ENCODE measurements around the gene RGS3.
A peak's percentile ranks its signal among the peaks of the same experiment; 100 is the strongest.
"Not testable (repeated sequence)": the region's sequence is repeated elsewhere in the genome, so short reads cannot be mapped to it uniquely, and the experiment has no call there.

RGS3 gene

DNA sequence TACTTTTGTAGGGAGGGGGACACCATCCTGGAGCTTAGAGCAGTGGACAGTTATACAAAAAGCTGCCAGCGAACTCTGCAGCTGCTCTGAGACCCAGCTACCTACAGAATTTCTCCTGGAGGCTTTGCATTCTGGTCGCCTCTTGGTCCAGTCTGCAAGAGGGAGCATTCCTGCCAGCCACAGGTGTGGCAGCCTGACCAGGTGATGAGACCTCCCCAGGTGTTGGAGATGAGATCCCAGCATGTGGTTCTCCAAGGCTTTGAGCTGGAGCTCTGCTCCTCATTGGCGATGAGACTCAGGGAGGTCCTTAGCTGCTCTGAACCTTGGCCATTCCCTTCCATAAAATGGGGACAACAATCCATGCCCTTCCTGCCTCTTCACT is 69.3 kb downstream of the RGS3 start:
- no peak for DNase-seq

DNA sequence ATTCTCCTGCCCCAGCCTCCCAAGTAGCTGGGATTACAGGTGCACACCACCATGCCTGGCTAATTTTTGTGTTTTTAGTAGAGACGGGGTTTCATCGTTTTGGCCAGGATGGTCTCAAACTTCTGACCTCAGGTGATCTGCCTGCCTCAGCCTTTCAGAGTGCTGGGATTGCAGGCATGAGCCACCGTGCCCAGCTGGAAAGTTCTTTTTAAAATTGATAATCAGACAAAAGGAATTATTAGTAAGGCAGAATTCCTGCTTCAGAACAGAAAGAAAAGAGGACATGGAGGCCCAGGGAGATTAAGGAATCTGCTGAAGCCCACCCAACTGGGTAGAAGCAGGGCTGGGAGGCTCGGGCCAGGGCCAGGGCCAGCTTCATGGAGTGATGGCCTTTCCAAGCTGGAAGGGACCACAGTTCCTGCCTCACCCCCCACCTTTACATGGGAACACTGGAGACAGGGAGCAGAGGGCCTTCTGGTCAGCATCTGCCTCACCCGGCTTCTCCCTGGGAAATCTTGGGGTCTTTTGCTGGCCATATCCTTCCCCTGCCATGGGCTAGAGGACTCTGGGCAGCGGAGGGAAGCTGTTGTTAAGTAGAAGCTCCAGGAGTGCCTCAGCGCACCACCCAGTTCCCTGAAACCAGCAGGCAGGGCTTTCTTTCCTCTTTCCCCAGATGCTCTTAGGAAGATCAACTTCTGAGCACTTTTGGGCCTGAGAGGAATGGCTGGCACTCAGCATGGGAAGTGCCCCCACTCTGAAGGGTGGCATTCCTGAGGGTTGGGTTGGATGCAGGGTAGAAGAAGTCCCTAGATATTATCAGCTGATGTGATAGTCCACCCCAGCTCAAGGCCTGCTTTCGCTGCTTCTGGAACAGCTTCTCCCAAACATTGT is 70.1 kb downstream of the RGS3 start:
- DNase-seq: no peak

- DNase-seq: no peak
These were observed 72.2 kb downstream of the RGS3 start for GRCh38 chr9:113535756-113536155.

DNA sequence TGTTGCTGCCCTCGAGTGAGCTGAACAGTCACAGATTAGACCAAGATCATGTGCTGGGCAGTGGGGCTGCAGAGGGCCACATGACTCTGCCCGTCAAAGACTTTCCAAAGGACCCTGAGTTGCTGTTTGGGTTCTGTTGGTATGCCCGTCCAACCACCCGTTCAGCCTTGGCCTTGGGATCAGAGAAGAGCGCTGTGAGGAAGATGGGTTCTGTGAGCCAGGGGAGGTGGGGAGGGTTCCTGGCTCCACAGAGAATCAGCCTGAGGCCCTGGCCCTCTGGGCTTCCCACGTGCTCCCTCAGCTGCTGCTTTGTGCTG is 72.6 kb downstream of the RGS3 start:
- DNase-seq: no peak

GRCh38 chr9:113536483-113537228 is 73.1 kb downstream of the RGS3 start:
- no peak for DNase-seq

DNA sequence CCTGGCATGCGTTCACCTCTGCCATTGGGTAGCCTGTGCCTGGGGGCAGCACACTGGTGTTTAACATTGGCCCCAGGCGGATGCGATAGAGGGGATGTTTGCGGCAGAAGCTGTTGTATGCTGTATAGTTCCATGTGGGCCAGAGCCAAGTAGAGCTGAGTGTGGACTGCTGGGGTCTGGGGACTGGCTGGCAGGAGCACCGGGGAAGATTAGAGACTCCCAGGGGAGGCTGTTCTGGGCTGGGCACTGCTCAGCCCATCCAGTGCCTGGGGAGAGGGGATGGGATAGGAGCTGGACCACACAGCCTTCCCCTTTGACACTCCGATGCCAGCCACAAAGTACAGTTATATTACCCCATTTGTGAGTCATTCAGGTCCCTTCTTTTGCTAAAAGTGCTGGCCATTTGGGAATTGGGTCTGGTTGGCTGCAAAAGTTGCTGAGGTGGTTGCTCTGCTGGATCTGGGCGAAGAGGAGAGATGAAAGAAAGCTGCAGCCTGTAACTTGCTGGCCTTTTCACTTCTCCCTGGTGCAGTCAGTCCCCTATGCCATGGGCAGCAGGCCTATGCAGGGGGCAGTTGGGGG is 73.8 kb downstream of the RGS3 start:
- DNase-seq: no peak

DNA sequence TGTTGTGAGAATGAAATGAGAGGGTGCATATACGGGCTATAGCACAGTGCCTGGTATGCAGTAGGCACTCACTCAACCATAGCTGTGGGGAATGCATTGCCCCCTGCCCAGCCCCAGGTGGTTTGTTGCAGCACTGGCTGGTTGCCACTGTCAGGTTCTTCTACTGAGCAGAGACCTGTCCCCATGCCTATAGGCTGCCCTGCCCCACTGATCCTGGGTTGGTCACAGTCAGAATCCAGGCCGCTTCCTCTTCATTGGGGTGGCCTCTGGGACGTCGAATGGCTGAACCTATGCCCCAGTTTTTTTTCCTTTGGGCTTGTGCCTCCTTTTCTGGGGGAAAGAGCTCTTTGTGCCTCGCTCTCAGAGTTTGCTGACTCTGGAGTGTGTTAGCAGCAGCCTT is 74.6 kb downstream of the RGS3 start:
- no peak for DNase-seq

- no peak for DNase-seq
These were observed 75.3 kb downstream of the RGS3 start for GRCh38 chr9:113538701-113539430.

GRCh38 chr9:113540466-113540865 is 76.9 kb downstream of the RGS3 start:
- DNase-seq: no peak

DNA sequence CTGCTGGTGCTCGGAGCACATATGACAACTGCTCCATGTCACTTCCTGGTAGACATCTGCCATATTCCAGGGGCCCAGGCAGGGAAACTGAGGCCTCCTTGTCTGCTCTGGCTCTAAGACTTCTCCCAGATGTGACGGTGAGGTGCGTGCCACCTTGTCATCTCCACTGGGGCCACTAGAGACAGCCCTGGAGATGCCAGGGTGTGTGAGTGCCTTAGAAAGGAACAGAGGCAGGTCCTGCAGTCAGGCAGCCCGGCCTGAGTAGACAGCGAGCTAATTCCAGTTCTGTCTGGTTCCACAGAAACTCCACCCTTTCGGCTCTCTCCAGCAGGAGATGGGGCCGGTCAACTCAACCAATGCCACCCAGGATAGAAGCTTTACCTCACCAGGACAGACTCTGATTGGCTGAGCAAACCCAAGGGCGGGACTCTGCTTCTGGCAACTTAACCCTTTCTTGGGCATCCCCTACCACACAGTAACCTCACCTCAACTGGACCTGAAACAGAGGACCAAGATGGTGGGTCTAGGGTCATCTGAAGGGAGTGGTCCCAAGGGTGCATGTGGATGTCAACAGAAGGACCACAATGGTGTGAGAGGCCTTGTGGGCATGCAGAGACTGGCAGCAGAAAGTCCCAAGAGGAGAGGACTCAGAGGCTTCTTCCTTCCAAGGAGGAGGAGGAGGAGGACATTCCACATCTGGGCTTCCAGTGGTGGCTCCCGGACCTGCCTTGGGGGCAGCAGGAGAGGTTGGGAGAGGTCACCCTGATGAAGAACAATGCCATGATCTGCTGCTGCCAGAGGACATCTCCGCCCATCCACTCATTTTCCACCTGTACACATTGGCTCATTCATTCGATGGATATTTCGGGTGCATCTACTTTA is 77.7 kb downstream of the RGS3 start:
- no peak for DNase-seq

- no peak for DNase-seq
These were observed 78.5 kb downstream of the RGS3 start for GRCh38 chr9:113542006-113542405.

DNA sequence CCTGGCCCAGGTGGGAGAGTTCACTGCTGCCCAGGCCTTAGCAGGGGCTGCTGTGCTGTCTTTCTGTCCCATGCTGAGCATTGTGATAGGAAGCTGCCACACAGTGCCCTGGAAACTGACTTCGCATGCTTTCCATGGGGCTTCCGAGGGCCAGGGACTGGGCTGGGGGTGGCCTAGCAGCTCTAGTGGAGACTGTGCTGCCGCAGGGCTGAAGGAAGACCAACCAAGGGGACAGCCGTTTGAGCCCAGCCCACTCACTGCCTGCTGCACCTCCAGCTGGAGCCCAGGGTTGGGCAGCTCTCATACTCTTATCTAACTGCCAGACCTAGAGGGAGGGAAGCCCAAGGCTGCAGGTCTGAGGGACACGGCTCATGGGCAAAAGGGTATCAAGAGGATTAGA is 79.2 kb downstream of the RGS3 start:
- no peak for DNase-seq

GRCh38 chr9:113543296-113543981 is 79.9 kb downstream of the RGS3 start:
- DNase-seq: no peak

- DNase-seq: no peak
These were observed 80.4 kb downstream of the RGS3 start for GRCh38 chr9:113543982-113544303.

- no peak for DNase-seq
These were observed 81.5 kb downstream of the RGS3 start for GRCh38 chr9:113545068-113545467.

- DNase-seq: no peak
These were observed 83.0 kb downstream of the RGS3 start for GRCh38 chr9:113546566-113546965.

- no peak for DNase-seq
These were observed 84.0 kb downstream of the RGS3 start for GRCh38 chr9:113547501-113547900.

- peak; percentile 31 for DNase-seq
These were observed 84.9 kb downstream of the RGS3 start for GRCh38 chr9:113548221-113549041.

DNA sequence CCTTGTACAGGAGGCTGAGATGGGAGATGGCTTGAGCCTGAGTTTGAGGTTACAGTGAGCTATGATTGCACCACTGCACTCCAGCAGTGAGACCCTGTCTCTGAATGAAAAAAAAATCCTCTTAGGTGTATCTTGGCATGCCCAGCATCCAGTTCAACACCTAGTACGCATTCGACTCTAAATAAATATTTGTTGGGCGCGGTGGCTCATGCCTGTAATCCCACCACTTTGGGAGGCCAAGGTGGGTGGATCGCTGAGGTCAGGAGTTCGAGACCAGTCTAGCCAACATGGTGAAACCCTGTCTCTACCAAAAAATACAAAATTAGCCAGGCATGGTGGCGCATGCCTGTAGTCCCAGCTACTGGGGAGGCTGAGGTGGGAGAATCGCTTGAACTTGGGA is 86.4 kb downstream of the RGS3 start:
- not testable (repeated sequence) for DNase-seq

DNA sequence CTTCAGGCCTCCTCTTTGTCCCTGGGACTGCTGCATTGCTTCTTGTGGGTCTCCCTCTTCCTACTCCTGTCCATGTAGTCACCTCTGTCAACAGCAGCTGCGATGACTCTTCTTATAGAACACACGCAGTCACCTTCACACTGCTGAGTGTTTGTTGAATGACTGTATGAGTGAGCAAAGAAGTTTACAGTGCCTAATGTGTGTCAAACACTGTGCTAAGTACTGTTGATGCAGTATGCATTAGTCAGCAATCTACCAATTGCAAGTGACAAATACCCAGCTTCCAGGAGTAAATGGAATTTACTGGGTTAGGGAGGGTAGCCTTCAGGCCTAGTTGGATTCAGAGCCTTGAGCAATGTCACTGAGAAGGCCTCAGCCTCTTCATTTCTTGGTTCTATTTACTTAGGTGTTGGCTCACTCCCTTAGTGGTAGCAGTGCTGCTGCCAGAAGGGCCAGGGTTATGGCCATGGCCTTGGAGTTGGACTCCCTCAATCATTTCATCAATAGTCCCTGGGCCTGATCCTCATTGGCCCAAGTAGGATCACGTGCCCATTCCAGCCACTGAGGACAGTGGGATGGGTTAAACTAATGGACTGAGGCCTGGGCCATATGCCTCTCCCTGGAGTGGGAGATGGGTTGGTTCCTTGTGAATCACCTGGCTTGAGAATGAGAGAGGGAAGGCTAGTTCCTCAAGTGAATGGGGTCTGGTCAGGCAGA is 93.5 kb downstream of the RGS3 start:
- DNase-seq: no peak

All from activated CD8-positive, alpha-beta memory T cell treated with anti-CD3 and anti-CD28 coated beads, Interleukin-2, amount 50 U/mL, for 4 hours (primary cell).